ENCODE data around the gene NUBP1.

GRCh38 chr16:10699756-10700155, 43.9 kb upstream of the NUBP1 start:
- TF ChIP-seq CTCF (conservative IDR thresholded peaks at IDR 0.05) (no peak), EZH2 (IDR thresholded peaks at IDR 0.05; ENCODE audit: low read depth) (no peak)
